WTC11 (cell line): ENCODE data around the gene TNS3. TPM values are rescaled to one million over a fixed set of nuclear protein-coding genes. Genes with fewer than 3 reads are reported as not detected.

ENCODE experiments used
- ATAC-seq: fragments of 200-7000 bp; cut with Tn5 transposase; 2 replicates; pipeline ENCODE4 v1.10.0; 2021; ENCODE audit warnings: mild to moderate bottlenecking, moderate library complexity
- CTCF ChIA-PET: fragments of 300-600 bp; sonication (Branson Sonifier 250); formaldehyde crosslinking; loops from one replicate; lab custom pipeline; 2021; ENCODE audit warnings: antibody characterized with exemption; lab: Charles Lee
- POLR2A ChIA-PET: fragments of 350-600 bp; sonication (Branson Sonifier 250); formaldehyde crosslinking; loops from one replicate; lab custom pipeline; 2021; ENCODE audit warnings: antibody characterized with exemption; lab: Charles Lee
- DNase-seq: peaks from one replicate; pipeline ENCODE4 v3.0.0; 2021; ENCODE audit warnings: low spot score
- H3K27ac Mint-ChIP-seq: 2 replicates; pipeline ENCODE4 v1.8.0; 2021; ENCODE audit warnings: mixed read lengths
- H3K27me3 Mint-ChIP-seq: 2 replicates; pipeline ENCODE4 v1.8.0; 2021; ENCODE audit warnings: low read depth, mild to moderate bottlenecking, moderate library complexity, mixed read lengths
- H3K36me3 Mint-ChIP-seq: 2 replicates; pipeline ENCODE4 v1.8.0; 2021; ENCODE audit warnings: mixed read lengths
- H3K4me1 Mint-ChIP-seq: 2 replicates; pipeline ENCODE4 v1.8.0; 2022; ENCODE audit warnings: mixed read lengths
- H3K4me3 Mint-ChIP-seq: 2 replicates; pipeline ENCODE4 v1.8.0; 2021; ENCODE audit warnings: mild to moderate bottlenecking, moderate library complexity, mixed read lengths
- H3K9me3 Mint-ChIP-seq: 2 replicates; pipeline ENCODE4 v1.8.0; 2021; ENCODE audit warnings: mixed read lengths
- IRF2 ChIP-seq: sonication (generic); formaldehyde crosslinking; IDR thresholded peaks from 2 replicates; pipeline ENCODE4 v1.8.0; 2022; ENCODE audit warnings: low read depth, missing genetic modification reagents, borderline replicate concordance
- KAT7 ChIP-seq: sonication (generic); formaldehyde crosslinking; IDR thresholded peaks from 2 replicates; pipeline ENCODE4 v1.8.1; 2023; ENCODE audit warnings: missing genetic modification reagents, mild to moderate bottlenecking, borderline replicate concordance
- PREB ChIP-seq: sonication (generic); formaldehyde crosslinking; IDR thresholded peaks from 2 replicates; pipeline ENCODE4 v1.8.1; 2022; ENCODE audit warnings: mild to moderate bottlenecking, missing genetic modification reagents, moderate library complexity, borderline replicate concordance
- STAT6 ChIP-seq: sonication (generic); formaldehyde crosslinking; conservative IDR thresholded peaks from 2 replicates; pipeline ENCODE4 v1.8.1; 2023; ENCODE audit warnings: mild to moderate bottlenecking, low read depth, missing genetic modification reagents, moderate library complexity
- ZBTB43 ChIP-seq: sonication (generic); formaldehyde crosslinking; IDR thresholded peaks from 2 replicates; pipeline ENCODE4 v1.8.1; 2023; ENCODE audit warnings: mild to moderate bottlenecking, missing genetic modification reagents
- total RNA-seq: library from RNA; stranded (reverse); gene quantifications from 3 replicates; pipeline ENCODE4 v1.2.3, GENCODE V29; 2021
- TF ChIP-seq, protein P1 (sequence below): sonication (generic); formaldehyde crosslinking; IDR thresholded peaks from 2 replicates; pipeline ENCODE4 v1.8.0; 2023; ENCODE audit warnings: missing genetic modification reagents, mild to moderate bottlenecking, borderline replicate concordance
- TF ChIP-seq, protein P2 (sequence below): sonication (generic); formaldehyde crosslinking; IDR thresholded peaks from 2 replicates; pipeline ENCODE4 v1.8.1; 2022; ENCODE audit warnings: missing genetic modification reagents, borderline replicate concordance
- TF ChIP-seq, protein P3 (sequence below): sonication (generic); formaldehyde crosslinking; IDR thresholded peaks from 2 replicates; pipeline ENCODE4 v1.8.1; 2023; ENCODE audit warnings: mild to moderate bottlenecking, missing genetic modification reagents

Gene TNS3
- total RNA-seq, 1 experiment from 2014 or later, result 37.7 TPM

DNA sequence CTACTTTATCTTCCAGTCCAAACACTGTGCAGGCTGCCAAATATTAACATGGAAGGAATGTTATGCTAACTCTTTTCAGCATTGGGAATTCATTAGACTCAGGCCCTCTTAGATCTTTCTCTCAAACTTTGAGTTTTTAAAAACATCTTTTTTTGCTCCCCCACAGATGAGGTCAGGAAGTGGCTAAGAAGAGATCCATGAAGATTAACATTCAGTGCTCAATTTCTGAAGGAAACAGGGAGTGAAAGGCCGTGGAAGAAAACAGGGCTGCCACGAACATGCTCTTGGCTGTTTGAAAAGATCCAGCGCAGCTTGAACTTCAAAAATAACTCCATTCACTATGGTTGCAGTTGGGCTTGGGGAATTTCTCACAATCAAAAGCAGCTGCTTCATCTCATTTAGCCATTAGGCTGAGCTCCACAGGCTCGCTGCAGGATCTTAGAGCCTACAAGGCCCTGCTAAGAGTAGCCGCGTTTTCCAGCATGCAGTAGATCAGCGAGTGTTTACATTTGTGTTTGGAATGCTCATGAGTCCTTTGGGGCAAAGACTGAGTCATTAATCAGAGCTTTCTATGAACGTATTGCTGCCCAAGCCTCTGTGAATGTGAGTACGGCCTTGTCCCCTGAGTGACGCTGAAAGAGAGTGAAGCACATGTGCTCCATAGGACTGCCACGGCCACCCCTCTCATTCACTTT lies 41.2 kb upstream of the TNS3 start (continued):
- TF ChIP-seq, protein P1, sequence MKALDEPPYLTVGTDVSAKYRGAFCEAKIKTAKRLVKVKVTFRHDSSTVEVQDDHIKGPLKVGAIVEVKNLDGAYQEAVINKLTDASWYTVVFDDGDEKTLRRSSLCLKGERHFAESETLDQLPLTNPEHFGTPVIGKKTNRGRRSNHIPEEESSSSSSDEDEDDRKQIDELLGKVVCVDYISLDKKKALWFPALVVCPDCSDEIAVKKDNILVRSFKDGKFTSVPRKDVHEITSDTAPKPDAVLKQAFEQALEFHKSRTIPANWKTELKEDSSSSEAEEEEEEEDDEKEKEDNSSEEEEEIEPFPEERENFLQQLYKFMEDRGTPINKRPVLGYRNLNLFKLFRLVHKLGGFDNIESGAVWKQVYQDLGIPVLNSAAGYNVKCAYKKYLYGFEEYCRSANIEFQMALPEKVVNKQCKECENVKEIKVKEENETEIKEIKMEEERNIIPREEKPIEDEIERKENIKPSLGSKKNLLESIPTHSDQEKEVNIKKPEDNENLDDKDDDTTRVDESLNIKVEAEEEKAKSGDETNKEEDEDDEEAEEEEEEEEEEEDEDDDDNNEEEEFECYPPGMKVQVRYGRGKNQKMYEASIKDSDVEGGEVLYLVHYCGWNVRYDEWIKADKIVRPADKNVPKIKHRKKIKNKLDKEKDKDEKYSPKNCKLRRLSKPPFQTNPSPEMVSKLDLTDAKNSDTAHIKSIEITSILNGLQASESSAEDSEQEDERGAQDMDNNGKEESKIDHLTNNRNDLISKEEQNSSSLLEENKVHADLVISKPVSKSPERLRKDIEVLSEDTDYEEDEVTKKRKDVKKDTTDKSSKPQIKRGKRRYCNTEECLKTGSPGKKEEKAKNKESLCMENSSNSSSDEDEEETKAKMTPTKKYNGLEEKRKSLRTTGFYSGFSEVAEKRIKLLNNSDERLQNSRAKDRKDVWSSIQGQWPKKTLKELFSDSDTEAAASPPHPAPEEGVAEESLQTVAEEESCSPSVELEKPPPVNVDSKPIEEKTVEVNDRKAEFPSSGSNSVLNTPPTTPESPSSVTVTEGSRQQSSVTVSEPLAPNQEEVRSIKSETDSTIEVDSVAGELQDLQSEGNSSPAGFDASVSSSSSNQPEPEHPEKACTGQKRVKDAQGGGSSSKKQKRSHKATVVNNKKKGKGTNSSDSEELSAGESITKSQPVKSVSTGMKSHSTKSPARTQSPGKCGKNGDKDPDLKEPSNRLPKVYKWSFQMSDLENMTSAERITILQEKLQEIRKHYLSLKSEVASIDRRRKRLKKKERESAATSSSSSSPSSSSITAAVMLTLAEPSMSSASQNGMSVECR (CRISPR knock-in tag), result no peak
- TF ChIP-seq ZBTB43 (CRISPR knock-in tag), result no peak

- DNase-seq (no peak), ATAC-seq (no peak)
- ChIA-PET CTCF (no interaction called here), POLR2A (interaction anchor here (0.6 kb wide), 1 partner anchor 96 kb away, joined by 5 read pairs; no protein-coding TSS in a partner anchor)
- peaks cover 4% of the 10 kb centered on the region; the same call in 1 of the 2 replicates for H3K36me3 Mint-ChIP-seq
- no peak overlapping the region for H3K4me3 Mint-ChIP-seq
- TF ChIP-seq IRF2 (CRISPR knock-in tag) (no peak), KAT7 (CRISPR knock-in tag) (no peak), STAT6 (CRISPR knock-in tag) (no peak), PREB (no peak)
- TF ChIP-seq, protein P2, sequence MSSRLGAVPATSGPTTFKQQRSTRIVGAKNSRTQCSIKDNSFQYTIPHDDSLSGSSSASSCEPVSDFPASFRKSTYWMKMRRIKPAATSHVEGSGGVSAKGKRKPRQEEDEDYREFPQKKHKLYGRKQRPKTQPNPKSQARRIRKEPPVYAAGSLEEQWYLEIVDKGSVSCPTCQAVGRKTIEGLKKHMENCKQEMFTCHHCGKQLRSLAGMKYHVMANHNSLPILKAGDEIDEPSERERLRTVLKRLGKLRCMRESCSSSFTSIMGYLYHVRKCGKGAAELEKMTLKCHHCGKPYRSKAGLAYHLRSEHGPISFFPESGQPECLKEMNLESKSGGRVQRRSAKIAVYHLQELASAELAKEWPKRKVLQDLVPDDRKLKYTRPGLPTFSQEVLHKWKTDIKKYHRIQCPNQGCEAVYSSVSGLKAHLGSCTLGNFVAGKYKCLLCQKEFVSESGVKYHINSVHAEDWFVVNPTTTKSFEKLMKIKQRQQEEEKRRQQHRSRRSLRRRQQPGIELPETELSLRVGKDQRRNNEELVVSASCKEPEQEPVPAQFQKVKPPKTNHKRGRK (CRISPR knock-in tag), result 0 out of 2 replicates have a peak, but pooled peaks have one; percentile 66
- TF ChIP-seq, protein P3, sequence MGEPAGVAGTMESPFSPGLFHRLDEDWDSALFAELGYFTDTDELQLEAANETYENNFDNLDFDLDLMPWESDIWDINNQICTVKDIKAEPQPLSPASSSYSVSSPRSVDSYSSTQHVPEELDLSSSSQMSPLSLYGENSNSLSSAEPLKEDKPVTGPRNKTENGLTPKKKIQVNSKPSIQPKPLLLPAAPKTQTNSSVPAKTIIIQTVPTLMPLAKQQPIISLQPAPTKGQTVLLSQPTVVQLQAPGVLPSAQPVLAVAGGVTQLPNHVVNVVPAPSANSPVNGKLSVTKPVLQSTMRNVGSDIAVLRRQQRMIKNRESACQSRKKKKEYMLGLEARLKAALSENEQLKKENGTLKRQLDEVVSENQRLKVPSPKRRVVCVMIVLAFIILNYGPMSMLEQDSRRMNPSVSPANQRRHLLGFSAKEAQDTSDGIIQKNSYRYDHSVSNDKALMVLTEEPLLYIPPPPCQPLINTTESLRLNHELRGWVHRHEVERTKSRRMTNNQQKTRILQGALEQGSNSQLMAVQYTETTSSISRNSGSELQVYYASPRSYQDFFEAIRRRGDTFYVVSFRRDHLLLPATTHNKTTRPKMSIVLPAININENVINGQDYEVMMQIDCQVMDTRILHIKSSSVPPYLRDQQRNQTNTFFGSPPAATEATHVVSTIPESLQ (CRISPR knock-in tag), result no peak
- TF ChIP-seq, all 79 proteins: peak for 1
- no peak overlapping the region for H3K27ac Mint-ChIP-seq
- H3K4me1 Mint-ChIP-seq, result peaks cover 40% of the 10 kb centered on the region
- peaks cover 2% of the 10 kb centered on the region; the same call in 1 of the 2 replicates for H3K27me3 Mint-ChIP-seq
- peaks cover 3% of the 10 kb centered on the region; the same call in 1 of the 2 replicates for H3K9me3 Mint-ChIP-seq
Observed at GRCh38 chr7:47622586-47622945, 40.7 kb upstream of the TNS3 start.
